ENCODE measurements around the gene ZNF484.
A peak's percentile ranks its signal among the peaks of the same experiment; 100 is the strongest.
"Not testable (repeated sequence)": the region's sequence is repeated elsewhere in the genome, so short reads cannot be mapped to it uniquely, and the experiment has no call there.

Gene ZNF484

GRCh38 chr9:92860867-92861266, 17.0 kb downstream of the ZNF484 start:
- DNase-seq (ENCODE audit: low read depth in 3 of 3): no peak

GRCh38 chr9:92857236-92857635, 20.6 kb downstream of the ZNF484 start:
- DNase-seq (ENCODE audit: low read depth in 3 of 3): no peak

- DNase-seq (ENCODE audit: low read depth in 3 of 3): no peak
Measured at GRCh38 chr9:92853716-92854115, 24.1 kb downstream of the ZNF484 start.

- no peak for DNase-seq (ENCODE audit: low read depth in 3 of 3)
Measured at GRCh38 chr9:92850898-92851297, 26.9 kb downstream of the ZNF484 start.

- DNase-seq (ENCODE audit: low read depth in 3 of 3): not testable (repeated sequence)
Measured at GRCh38 chr9:92848740-92849139, 29.1 kb downstream of the ZNF484 start.

- DNase-seq (ENCODE audit: low read depth in 3 of 3): no peak
Measured at GRCh38 chr9:92846662-92847145, 31.1 kb downstream of the ZNF484 start.

- not testable (repeated sequence) for DNase-seq (ENCODE audit: low read depth in 3 of 3)
Measured at GRCh38 chr9:92838411-92838810, 39.4 kb downstream of the ZNF484 start.

GRCh38 chr9:92837191-92837590, 40.6 kb downstream of the ZNF484 start:
- DNase-seq (ENCODE audit: low read depth in 3 of 3): no peak

- DNase-seq (ENCODE audit: low read depth in 3 of 3): no peak
Measured at GRCh38 chr9:92829420-92829819, 48.4 kb downstream of the ZNF484 start.

- not testable (repeated sequence) for DNase-seq (ENCODE audit: low read depth in 3 of 3)
Measured at GRCh38 chr9:92825065-92825464, 52.8 kb downstream of the ZNF484 start.

- no peak for DNase-seq (ENCODE audit: low read depth in 3 of 3)
Measured at GRCh38 chr9:92820964-92821363, 56.9 kb downstream of the ZNF484 start.

GRCh38 chr9:92819898-92820297, 57.9 kb downstream of the ZNF484 start:
- DNase-seq (ENCODE audit: low read depth in 3 of 3): not testable (repeated sequence)

- not testable (repeated sequence) for DNase-seq (ENCODE audit: low read depth in 3 of 3)
Measured at GRCh38 chr9:92809629-92810326, 68.1 kb downstream of the ZNF484 start.

- DNase-seq (ENCODE audit: low read depth in 3 of 3): peak; percentile 27 to 40 (median 37)
Measured at GRCh38 chr9:92808726-92809451, 68.9 kb downstream of the ZNF484 start.

- peak in 1 of 3 donors; percentile 17 for DNase-seq (ENCODE audit: low read depth in 3 of 3)
Measured at GRCh38 chr9:92807757-92808725, 69.8 kb downstream of the ZNF484 start.

GRCh38 chr9:92807031-92807756, 70.6 kb downstream of the ZNF484 start:
- DNase-seq (ENCODE audit: low read depth in 3 of 3): no peak

GRCh38 chr9:92804727-92805126, 73.1 kb downstream of the ZNF484 start:
- DNase-seq (ENCODE audit: low read depth in 3 of 3): no peak

- DNase-seq (ENCODE audit: low read depth in 3 of 3): no peak
Measured at GRCh38 chr9:92798358-92798757, 79.5 kb downstream of the ZNF484 start.

- not testable (repeated sequence) for DNase-seq (ENCODE audit: low read depth in 3 of 3)
Measured at GRCh38 chr9:92796337-92796804, 81.5 kb downstream of the ZNF484 start.

GRCh38 chr9:92795598-92796336, 82.1 kb downstream of the ZNF484 start:
- no peak for DNase-seq (ENCODE audit: low read depth in 3 of 3)
